Kidney epithelial cell (primary cell): Measurements from ENCODE around the gene FAM3D. TPM values are rescaled to one million over a fixed set of nuclear protein-coding genes. Genes with fewer than 3 reads are reported as not detected.
"Not testable (repeated sequence)": the region's sequence is repeated elsewhere in the genome, so short reads cannot be mapped to it uniquely, and the experiment has no call there.

Source experiments
- DNase-seq: peaks from one replicate; pipeline ENCODE4 v3.0.0-alpha.2; 2010; ENCODE audit warnings: low read depth
- H3K27me3 ChIP-seq: 2 replicates; pipeline ENCODE4 v1.6.0; 2011; ENCODE audit warnings: low read length; ENCODE audit not compliant: control insufficient read depth, insufficient read depth
- H3K36me3 ChIP-seq: 2 replicates; pipeline ENCODE4 v1.5.1; 2011; ENCODE audit warnings: low read length; ENCODE audit not compliant: control insufficient read depth, insufficient read depth
- H3K4me3 ChIP-seq: 2 replicates; pipeline ENCODE4 v1.5.1; 2011; ENCODE audit warnings: low read depth, mild to moderate bottlenecking, control low read depth, low read length
- total RNA-seq: library from RNA; depleted of rRNA; stranded (reverse); fragments of >200 nt; gene quantifications from 2 replicates; pipeline ENCODE4 v1.2.3, GENCODE V29; 2015
- TF ChIP-seq, protein P1 (sequence below): IDR thresholded peaks from 2 replicates; pipeline ENCODE4 v1.5.1; 2011; ENCODE audit warnings: mild to moderate bottlenecking, moderate library complexity, low read length, control low read depth, inconsistent platforms; ENCODE audit not compliant: insufficient read depth, poor library complexity, severe bottlenecking

The FAM3D gene
- total RNA-seq, 1 donor from 2014 or later: not detected

- DNase-seq: no peak
- Histone ChIP-seq H3K36me3 (no peaks in the 10 kb centered on the region), H3K27me3 (no peaks in the 10 kb centered on the region), H3K4me3 (no peak overlapping the region)
- TF ChIP-seq, protein P1, sequence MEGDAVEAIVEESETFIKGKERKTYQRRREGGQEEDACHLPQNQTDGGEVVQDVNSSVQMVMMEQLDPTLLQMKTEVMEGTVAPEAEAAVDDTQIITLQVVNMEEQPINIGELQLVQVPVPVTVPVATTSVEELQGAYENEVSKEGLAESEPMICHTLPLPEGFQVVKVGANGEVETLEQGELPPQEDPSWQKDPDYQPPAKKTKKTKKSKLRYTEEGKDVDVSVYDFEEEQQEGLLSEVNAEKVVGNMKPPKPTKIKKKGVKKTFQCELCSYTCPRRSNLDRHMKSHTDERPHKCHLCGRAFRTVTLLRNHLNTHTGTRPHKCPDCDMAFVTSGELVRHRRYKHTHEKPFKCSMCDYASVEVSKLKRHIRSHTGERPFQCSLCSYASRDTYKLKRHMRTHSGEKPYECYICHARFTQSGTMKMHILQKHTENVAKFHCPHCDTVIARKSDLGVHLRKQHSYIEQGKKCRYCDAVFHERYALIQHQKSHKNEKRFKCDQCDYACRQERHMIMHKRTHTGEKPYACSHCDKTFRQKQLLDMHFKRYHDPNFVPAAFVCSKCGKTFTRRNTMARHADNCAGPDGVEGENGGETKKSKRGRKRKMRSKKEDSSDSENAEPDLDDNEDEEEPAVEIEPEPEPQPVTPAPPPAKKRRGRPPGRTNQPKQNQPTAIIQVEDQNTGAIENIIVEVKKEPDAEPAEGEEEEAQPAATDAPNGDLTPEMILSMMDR: no peak
Measured at GRCh38 chr3:58679974-58680666, 13.5 kb upstream of the FAM3D start.

GRCh38 chr3:58679446-58679845, 12.9 kb upstream of the FAM3D start:
- DNase-seq: no peak
- Histone ChIP-seq H3K27me3 (no peaks in the 10 kb centered on the region), H3K4me3 (no peak overlapping the region), H3K36me3 (no peaks in the 10 kb centered on the region)
- TF ChIP-seq, protein P1: no peak

GRCh38 chr3:58678177-58678970, 11.8 kb upstream of the FAM3D start:
- not testable (repeated sequence) for H3K36me3 ChIP-seq, H3K4me3 ChIP-seq, H3K27me3 ChIP-seq, DNase-seq

DNA sequence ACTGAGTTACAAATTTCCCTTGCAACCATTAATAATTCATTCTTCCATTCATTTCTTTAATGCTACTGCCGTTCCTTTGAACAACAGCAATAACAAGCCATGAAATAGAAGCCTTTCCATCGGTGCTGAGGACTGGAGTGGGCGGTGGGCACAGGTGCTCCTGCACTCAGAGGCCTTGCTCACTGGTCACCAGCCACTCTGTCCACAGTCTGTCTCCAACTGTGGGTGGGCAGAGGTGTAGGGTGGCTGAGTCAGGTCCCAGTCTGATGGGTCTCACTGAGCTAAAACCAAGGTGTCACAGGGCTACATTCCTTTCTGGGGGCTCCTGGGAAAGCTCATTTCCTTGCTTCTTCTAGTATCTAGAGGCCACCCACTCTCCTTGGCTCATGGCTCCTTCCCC, 6.3 kb upstream of the FAM3D start:
- TF ChIP-seq, protein P1: no peak
- Histone ChIP-seq H3K27me3 (no peaks in the 10 kb centered on the region), H3K4me3 (no peak overlapping the region), H3K36me3 (no peaks in the 10 kb centered on the region)
- no peak for DNase-seq

DNA sequence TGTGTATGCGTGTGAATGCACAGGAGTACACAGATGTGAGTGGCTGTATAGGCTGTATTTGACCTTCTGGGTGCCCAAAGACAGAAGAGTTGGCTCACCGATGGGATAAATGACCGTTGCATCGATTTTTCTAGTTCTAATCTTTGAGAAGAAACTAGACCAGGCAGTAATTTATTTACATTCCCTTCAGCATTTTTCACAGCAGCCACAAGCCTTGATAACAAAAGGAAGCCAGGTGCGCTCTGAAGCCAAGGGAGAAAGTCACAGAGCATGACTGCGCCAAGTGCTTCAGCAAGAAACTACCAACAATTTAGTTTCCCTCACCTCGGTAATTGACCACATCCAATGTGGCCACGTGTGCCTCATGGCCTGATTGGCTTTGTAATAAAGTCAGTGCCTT, 5.9 kb upstream of the FAM3D start:
- TF ChIP-seq, protein P1: no peak
- DNase-seq: no peak
- H3K4me3 ChIP-seq: no peak overlapping the region

GRCh38 chr3:58670506-58671135, 4.0 kb upstream of the FAM3D start:
- no peaks in the 10 kb centered on the region for H3K27me3 ChIP-seq
- DNase-seq: no peak
- H3K36me3 ChIP-seq: no peaks in the 10 kb centered on the region
- TF ChIP-seq, protein P1: no peak
- no peak overlapping the region for H3K4me3 ChIP-seq

More for the DNA sequence above, 5.9 kb upstream of the FAM3D start:
- H3K27me3 ChIP-seq: no peaks in the 10 kb centered on the region
- no peaks in the 10 kb centered on the region for H3K36me3 ChIP-seq
